Left lung (tissue), 10 donors: Measurements from ENCODE around the gene DHRS7B. TPM values are rescaled to one million over a fixed set of nuclear protein-coding genes. Genes with fewer than 3 reads are reported as not detected.
"Not testable (repeated sequence)": the region's sequence is repeated elsewhere in the genome, so short reads cannot be mapped to it uniquely, and the experiment has no call there.

Source experiments
- ATAC-seq: fragments of 200-7000 bp; cut with Tn5 transposase; one replicate; pipeline ENCODE4 v1.9.1; 2020; ENCODE audit warnings: moderate library complexity
- DNase-seq, 4 donors: peaks; one replicate each; pipeline ENCODE4 v3.0.0-alpha.2; 2013 to 2020
- H3K27ac ChIP-seq, 2 donors: fragments of 200-600 bp; sonication (generic) in 1 of 2; one replicate each; pipeline versions ENCODE4 v1.5.0 to v1.8.0; 2020 to 2021
- H3K27me3 ChIP-seq, 2 donors: fragments of 200-600 bp; sonication (generic) in 1 of 2; one replicate each; pipeline versions ENCODE4 v1.5.0 to v1.8.0; 2020 to 2021
- H3K36me3 ChIP-seq, 2 donors: fragments of 200-600 bp; sonication (generic) in 1 of 2; one replicate each; pipeline versions ENCODE4 v1.5.0 to v1.8.0; 2020 to 2021
- H3K4me1 ChIP-seq, 2 donors: fragments of 200-600 bp; one replicate each; pipeline ENCODE4 v1.8.0; 2021
- H3K4me3 ChIP-seq, 2 donors: fragments of 200-600 bp; sonication (generic) in 1 of 2; one replicate each; pipeline versions ENCODE4 v1.5.0 to v1.8.0; 2020 to 2021; ENCODE audit warnings: mild to moderate bottlenecking in 1 of 2
- H3K9me3 ChIP-seq, 2 donors: fragments of 200-600 bp; sonication (generic) in 1 of 2; one replicate each; pipeline versions ENCODE4 v1.5.0 to v1.8.0; 2020 to 2021
- intact Hi-C, 2 donors: fragments of 100-400 bp; cut with DNase I; formaldehyde crosslinking; loops; one replicate each; pipeline versions ENCODE4 v1.11.2 to v1.14.2; 2022
- polyA plus RNA-seq, 6 donors: library from polyadenylated mRNA; unstranded; fragments of 120-200 nt; gene quantifications; one replicate each; pipeline ENCODE4 v1.2.1, GENCODE V29; 2013; ENCODE audit not compliant: insufficient read length in 6 of 6
- total RNA-seq, 2 donors: library from RNA; stranded (reverse); fragmentation: NEBNext Ultra II Directional; extraction: Animal tissue kit (Norgen Biotek cat#: 25700); gene quantifications; one replicate each; pipeline ENCODE4 v1.2.1, GENCODE V29; 2021
- TF ChIP-seq, protein P1 (sequence below), 2 donors: fragments of 200-600 bp; sonication (generic) in 1 of 2; IDR thresholded peaks; one replicate each; pipeline versions ENCODE4 v1.5.0 to v1.8.0; 2021; ENCODE audit warnings: antibody characterized with exemption in 2 of 2
- donor health status: DM: no; HTN: yes; CAD: no.
- donor health status: DM: no; HTN: no; CAD: no.

The DHRS7B gene
- total and polyA plus RNA-seq, 8 donors, result 22.5 to 29.1 (median 25.0) TPM

DNA sequence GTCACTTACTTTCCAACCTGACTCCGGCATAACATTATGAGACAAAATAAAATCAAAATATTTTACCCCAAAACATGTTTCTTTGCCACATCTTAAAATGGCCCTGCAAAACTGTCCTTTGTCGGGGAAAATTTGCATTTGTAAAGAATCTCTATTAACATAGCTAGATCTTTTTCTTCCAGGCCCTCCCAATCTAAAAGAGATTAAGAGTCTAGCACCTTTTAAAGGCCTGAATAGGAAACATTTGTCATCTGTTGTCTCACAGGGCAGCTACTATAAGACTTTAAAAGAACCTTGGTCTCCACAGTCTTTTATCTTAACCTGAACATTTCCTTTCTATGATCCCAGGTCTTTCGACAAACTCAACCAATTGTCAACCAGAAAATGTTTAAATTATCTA is 18.1 kb upstream of the DHRS7B start:
- TF ChIP-seq, protein P1, sequence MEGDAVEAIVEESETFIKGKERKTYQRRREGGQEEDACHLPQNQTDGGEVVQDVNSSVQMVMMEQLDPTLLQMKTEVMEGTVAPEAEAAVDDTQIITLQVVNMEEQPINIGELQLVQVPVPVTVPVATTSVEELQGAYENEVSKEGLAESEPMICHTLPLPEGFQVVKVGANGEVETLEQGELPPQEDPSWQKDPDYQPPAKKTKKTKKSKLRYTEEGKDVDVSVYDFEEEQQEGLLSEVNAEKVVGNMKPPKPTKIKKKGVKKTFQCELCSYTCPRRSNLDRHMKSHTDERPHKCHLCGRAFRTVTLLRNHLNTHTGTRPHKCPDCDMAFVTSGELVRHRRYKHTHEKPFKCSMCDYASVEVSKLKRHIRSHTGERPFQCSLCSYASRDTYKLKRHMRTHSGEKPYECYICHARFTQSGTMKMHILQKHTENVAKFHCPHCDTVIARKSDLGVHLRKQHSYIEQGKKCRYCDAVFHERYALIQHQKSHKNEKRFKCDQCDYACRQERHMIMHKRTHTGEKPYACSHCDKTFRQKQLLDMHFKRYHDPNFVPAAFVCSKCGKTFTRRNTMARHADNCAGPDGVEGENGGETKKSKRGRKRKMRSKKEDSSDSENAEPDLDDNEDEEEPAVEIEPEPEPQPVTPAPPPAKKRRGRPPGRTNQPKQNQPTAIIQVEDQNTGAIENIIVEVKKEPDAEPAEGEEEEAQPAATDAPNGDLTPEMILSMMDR (IDR thresholded peaks at IDR 0.05), result no peak
- intact Hi-C loops, result no loop called here

DNA sequence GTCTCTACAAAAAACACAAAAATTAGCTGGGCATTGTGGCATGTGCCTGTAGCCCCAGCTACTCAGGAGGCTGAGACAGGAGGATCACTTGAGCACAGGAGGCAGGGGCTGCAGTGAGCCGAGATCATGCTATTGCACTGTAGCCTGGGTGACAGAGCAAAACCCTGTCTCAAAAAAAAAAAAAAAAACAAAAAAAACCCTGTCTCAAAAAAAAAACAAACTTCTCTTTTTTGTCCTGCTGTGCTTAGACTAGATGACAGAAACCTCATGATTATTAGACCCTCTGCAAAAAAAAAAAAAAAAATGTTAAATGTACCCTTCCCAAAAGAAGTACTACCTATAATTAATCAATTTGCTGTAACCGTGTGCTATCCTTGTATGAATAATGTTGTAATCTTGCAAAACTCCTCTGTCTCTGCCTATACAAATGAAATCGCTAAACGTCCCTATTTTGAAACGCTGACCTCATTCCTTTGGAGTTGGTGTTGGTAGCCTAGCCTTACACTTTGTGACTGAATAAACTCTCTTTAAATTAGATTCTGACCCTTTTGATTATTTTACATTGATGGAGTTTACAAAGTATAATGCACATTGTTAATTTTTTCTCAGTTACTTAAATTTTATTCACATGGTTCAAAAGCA is 13.6 kb upstream of the DHRS7B start:
- no peak for ATAC-seq
- Histone ChIP-seq H3K27me3 (no peaks in the 10 kb centered on the region), H3K9me3 (no peaks in the 10 kb centered on the region), H3K36me3 (no peaks in the 10 kb centered on the region), H3K27ac (no peak overlapping the region), H3K4me3 (no peak overlapping the region), H3K4me1 (no peaks in the 10 kb centered on the region)
- TF ChIP-seq, protein P1 (IDR thresholded peaks at IDR 0.05), result no peak
- DNase-seq, result no peak
- intact Hi-C loops, result no loop called here

More for the DNA sequence above, 18.1 kb upstream of the DHRS7B start:
- DNase-seq (no peak), ATAC-seq (no peak)
- H3K4me3 ChIP-seq, result no peak overlapping the region
- H3K27ac ChIP-seq, result no peak overlapping the region
- H3K36me3 ChIP-seq, result no peaks in the 10 kb centered on the region
- H3K4me1 ChIP-seq, result no peaks in the 10 kb centered on the region
- no peaks in the 10 kb centered on the region for H3K27me3 ChIP-seq
- H3K9me3 ChIP-seq, result no peaks in the 10 kb centered on the region

DNA sequence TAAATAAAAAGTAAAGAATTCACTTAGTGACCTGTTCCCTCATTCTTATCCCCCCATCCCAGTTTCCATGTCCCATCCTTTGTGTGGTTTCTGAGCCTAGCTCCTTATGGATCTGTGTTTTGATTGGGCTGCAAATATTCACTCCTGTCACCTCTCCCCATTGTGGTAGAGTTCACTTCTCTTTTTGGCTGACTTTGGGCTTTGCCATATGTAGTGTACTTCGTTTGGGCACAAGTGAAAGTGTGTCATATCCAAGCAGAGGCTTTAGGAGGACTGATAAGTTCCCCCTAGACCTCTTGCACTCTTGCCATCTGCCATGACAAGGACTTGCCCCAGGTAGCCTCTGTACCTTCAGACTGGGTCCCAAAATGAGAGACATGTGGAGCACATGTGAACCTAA is 13.0 kb upstream of the DHRS7B start:
- TF ChIP-seq, protein P1 (IDR thresholded peaks at IDR 0.05), result no peak
- H3K4me1 ChIP-seq, result no peaks in the 10 kb centered on the region
- H3K4me3 ChIP-seq, result no peak overlapping the region
- no peaks in the 10 kb centered on the region for H3K36me3 ChIP-seq
- no peak overlapping the region for H3K27ac ChIP-seq
- no peak for ATAC-seq
- intact Hi-C loops, result no loop called here
- H3K9me3 ChIP-seq, result no peaks in the 10 kb centered on the region
- no peaks in the 10 kb centered on the region for H3K27me3 ChIP-seq
- DNase-seq, result no peak

DNA sequence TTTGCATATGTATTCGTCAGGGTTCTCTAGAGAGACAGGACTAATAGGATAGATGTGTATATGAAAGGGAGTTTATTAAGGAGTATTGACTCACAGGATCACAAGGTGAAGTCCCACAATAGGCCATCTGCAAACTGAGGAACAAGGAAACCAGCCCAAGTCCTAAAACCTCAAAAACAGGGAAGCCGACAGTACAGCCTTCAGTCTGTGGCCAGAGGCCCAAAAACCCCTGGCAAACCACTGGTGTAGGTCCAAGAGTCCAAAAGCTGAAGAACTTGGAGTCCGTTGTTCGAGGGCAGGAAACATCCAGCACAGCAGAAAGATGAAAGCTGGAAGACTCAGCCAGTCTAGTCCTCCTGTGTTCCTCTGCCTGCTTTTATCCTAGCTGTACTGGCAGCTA is 12.0 kb upstream of the DHRS7B start:
- ATAC-seq, H3K27ac ChIP-seq, intact Hi-C loops, DNase-seq, H3K9me3 ChIP-seq, H3K4me3 ChIP-seq, H3K27me3 ChIP-seq, H3K36me3 ChIP-seq, H3K4me1 ChIP-seq: not testable (repeated sequence)

DNA sequence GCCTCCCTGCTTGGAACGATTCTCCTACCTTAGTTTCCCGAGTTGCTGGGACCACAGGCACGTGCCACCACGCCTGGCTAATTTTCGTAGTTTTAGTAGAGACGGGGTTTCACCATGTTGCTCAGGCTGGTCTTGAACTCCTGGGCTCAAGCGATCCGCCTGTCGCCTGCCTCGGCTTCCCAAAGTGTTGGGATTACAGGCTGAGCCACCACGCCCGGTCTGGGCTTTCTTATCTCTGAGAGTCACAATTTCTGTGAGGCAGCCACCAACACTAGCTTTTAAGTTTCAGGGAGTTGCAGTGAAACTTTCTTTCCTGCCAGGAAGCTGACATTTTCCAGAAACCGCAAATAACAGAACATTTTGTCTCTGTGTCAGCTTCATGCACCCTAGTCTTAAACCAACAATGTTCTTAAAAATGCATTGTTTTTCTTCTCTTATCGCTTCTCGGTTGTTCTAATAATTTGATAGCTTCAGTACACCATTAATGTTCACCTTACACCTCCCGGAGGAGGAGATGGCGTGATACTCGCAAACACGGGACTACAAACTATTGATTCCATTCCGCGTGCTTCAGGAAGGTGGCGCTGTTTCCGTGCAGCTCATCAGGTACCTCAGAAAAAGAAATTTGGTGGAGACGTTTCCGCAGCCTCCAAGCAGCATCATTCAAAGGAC is 7.4 kb upstream of the DHRS7B start:
- Histone ChIP-seq H3K36me3 (no peaks in the 10 kb centered on the region), H3K27ac (no peak overlapping the region), H3K27me3 (no peaks in the 10 kb centered on the region), H3K9me3 (no peaks in the 10 kb centered on the region), H3K4me3 (no peak overlapping the region), H3K4me1 (peaks cover 0 to 15% of the 10 kb centered on the region in 2 donors)
- ATAC-seq (peak; percentile 94), DNase-seq (peak; percentile 39 to 76 (median 70))
- TF ChIP-seq, protein P1 (IDR thresholded peaks at IDR 0.05), result peak; percentile 78 to 85
- intact Hi-C loops, result no loop called here
